Fibroblast of mammary gland (primary cell): Measurements from ENCODE around the gene KCNQ1.

Experiments used
- DNase-seq: peaks from one replicate; pipeline ENCODE4 v3.0.0-alpha.2; 2010; ENCODE audit warnings: low read depth
- H3K4me3 ChIP-seq: 2 replicates; pipeline ENCODE4 v1.5.1; 2011; ENCODE audit warnings: low read depth, mild to moderate bottlenecking, low read length, moderate library complexity; ENCODE audit not compliant: control insufficient read depth
- CTCF ChIP-seq: conservative IDR thresholded peaks from 2 replicates; pipeline ENCODE4 v1.5.1; 2011; ENCODE audit warnings: low read depth, low read length, inconsistent platforms; ENCODE audit not compliant: control insufficient read depth, insufficient read depth

The KCNQ1 gene

GRCh38 chr11:2539371-2540222 lies 94.8 kb downstream of the KCNQ1 start:
- no peak for DNase-seq
- TF ChIP-seq CTCF: no peak
- no peak overlapping the region for H3K4me3 ChIP-seq

- TF ChIP-seq CTCF: no peak
- H3K4me3 ChIP-seq: no peak overlapping the region
- no peak for DNase-seq
Observed at GRCh38 chr11:2540223-2540991, 95.6 kb downstream of the KCNQ1 start.

GRCh38 chr11:2540992-2541680 lies 96.3 kb downstream of the KCNQ1 start:
- no peak for TF ChIP-seq CTCF
- no peak for DNase-seq
- H3K4me3 ChIP-seq: no peak overlapping the region

- TF ChIP-seq CTCF: no peak
- DNase-seq: no peak
- H3K4me3 ChIP-seq: no peak overlapping the region
Observed at GRCh38 chr11:2541881-2542361, 97.1 kb downstream of the KCNQ1 start.

GRCh38 chr11:2542406-2542805 lies 97.6 kb downstream of the KCNQ1 start:
- no peak overlapping the region for H3K4me3 ChIP-seq
- DNase-seq: no peak
- no peak for TF ChIP-seq CTCF

GRCh38 chr11:2547806-2548205 lies 103.0 kb downstream of the KCNQ1 start:
- H3K4me3 ChIP-seq: no peak overlapping the region
- TF ChIP-seq CTCF: no peak
- DNase-seq: no peak
